Measurements from ENCODE around the gene DCHS1.

DCHS1 gene

GRCh38 chr11:6629892-6630631 is 25.5 kb downstream of the DCHS1 start:
- in situ Hi-C loops (cut with MboI; ENCODE audit: low sequenced_read_pairs) = no loop called here

DNA sequence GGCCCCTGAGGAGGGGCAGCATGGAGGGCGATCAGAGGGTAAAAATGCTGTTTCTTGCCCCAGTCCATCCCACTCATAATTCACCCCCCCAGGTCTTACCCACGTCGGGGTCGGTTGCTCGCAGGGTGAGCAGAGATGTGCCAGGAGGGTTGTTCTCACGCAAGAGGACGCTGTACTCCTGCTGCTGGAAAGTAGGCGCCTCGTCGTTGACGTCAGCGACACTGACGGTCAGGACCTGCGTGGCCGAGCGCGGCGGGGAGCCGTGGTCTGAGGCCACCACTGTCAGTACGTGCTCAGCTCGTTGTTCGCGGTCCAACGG is 26.1 kb downstream of the DCHS1 start:
- in situ Hi-C loops (cut with MboI; ENCODE audit: low sequenced_read_pairs) = no loop called here

DNA sequence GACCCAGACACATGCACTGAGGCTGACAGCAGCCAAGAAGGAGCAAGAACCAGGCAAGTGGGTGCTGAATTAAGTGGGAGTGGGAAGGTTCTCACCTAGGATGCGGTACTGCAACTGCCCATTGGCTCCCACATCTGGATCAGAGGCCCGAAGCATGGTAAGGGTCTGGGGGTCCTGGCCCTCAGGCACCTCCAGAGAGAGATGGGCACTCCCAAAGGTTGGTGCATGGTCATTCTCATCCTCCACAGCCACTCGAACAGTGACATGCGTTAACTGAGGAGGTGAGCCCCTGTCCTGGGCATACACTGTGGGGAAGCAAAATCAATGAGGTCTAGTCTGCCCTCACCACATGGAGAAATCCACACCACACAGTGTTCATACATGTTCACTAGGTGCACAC is 27.1 kb downstream of the DCHS1 start:
- in situ Hi-C loops (cut with MboI; ENCODE audit: low sequenced_read_pairs) = no loop called here

DNA sequence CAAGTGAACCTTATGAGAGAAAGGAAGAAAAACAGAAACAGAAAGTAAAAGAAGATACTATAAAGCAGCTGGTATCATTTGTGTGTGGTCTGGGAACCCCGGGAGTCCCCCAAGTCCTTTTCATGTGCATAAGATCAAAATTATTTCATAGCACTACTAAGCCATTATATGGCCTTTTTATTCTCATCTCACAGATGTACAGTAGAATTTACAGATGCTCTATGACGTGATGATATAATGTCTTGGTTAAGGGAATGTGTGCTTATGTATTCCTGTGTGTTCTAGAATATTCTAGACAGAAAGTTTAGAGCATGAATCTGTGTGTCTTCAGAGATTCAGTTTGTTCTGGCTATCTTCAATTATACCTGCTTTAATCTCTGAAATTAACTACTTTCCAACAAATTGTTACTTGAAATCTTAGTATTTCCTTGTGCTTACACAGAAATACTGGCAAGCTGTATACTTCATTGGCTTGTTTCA is 27.8 kb downstream of the DCHS1 start:
- in situ Hi-C loops (cut with MboI; ENCODE audit: low sequenced_read_pairs) = no loop called here

DNA sequence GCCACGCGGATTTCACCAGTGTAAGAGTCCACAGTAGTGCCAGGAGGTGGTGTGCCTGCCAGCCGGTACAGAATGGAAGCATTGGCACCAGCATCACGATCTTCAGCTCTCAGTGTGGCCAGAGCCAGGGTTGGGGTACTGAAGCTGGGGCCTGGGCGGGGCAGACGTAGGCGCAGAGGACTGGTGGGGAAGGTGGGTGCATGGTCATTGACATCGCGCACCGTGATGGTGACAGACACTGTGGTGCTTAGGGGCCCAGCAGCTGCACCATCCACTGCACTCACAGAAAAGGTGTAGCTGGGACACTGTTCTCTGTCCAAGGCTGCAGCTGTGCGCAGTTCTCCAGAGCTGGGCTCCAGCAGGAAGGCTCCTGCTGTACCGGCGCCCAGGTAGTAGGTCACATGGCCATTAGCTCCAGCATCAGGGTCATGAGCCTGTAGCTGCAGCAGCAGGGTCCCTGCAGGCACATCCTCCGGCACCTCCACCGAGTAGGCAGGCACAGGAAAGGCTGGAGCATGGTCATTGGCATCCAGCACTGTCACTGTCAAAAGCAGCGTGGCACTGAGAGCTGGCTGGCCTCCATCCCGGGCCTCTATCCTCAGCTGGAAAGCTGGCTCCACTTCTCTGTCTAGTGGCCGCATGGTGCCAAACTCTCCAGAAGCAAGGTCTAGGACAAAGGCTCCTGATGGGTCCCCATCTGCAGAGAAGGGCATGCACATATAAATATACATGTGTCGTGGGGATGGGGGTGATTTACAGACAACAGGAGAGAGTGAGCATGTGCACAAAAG is 28.4 kb downstream of the DCHS1 start:
- in situ Hi-C loops (cut with MboI; ENCODE audit: low sequenced_read_pairs) = no loop called here

DNA sequence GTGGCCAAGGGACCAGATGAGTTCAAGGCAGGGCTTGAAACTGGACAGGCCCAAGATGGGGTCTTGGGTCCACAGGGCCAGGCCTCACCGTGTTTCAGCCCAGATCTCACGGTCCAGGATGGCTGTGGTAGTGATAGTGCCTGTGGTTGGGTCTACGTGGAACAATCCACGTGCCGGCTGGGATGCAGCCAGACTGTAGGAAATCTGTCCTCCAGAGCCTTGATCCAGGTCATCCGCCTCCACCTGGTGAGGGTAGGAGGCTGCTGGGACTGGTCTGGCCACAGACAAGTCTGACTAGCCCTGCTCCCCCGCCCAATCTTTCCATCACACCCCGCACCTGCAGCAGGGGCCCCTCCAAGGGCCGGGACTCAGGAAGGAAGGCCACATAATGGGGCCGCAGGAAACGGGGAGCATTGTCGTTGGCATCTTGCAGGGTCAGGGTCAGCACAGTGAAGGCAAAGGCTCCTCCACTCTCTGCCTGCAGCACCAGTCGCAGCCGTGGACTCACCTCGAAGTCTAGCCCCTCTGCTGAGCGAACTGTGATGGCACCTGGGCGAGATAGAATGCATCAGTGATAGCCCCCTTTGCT is 29.7 kb downstream of the DCHS1 start:
- in situ Hi-C loops (cut with MboI; ENCODE audit: low sequenced_read_pairs) = no loop called here

GRCh38 chr11:6625156-6625831 is 30.3 kb downstream of the DCHS1 start:
- in situ Hi-C loops (cut with MboI; ENCODE audit: low sequenced_read_pairs) = no loop called here

GRCh38 chr11:6623391-6624363 is 31.9 kb downstream of the DCHS1 start:
- in situ Hi-C loops (cut with MboI; ENCODE audit: low sequenced_read_pairs) = no loop called here

- in situ Hi-C loops (cut with MboI; ENCODE audit: low sequenced_read_pairs) = no loop called here
Observed at GRCh38 chr11:6622261-6623171, 33.1 kb downstream of the DCHS1 start.

DNA sequence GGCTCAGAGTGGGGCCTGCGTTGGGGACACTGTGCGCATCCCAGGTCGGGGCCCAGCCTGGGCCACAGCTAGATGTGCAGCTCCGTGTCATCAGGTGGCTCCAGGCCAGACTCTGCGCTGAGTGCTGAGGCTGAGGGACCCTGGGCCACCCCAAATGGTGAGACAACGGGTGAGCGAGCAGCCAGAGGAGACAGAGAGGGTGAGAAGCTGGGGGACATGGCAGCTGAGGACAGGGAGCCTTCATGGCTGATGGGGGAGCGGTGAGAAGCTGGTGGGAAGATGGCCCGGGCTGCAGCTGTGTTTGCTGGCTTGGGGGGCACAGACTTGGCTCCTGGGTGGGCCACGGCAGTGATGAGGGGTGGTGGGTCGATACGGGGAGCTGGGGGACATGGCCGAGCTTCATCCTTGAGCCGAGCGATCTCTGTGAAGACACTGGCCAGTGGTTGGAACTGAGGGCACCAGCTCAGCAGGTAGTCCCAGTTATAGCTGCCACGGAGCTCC is 33.8 kb downstream of the DCHS1 start:
- in situ Hi-C loops (cut with MboI; ENCODE audit: low sequenced_read_pairs) = no loop called here

GRCh38 chr11:6620636-6621035 is 35.0 kb downstream of the DCHS1 start:
- in situ Hi-C loops (cut with MboI; ENCODE audit: low sequenced_read_pairs) = no loop called here

GRCh38 chr11:6619004-6619745 is 36.4 kb downstream of the DCHS1 start, which contains the start of gene TPP1:
Gene TPP1 (minus strand): TSS chr11:6619422. CDS start chr11:6619400, 22 bp downstream.
- in situ Hi-C loops (cut with MboI; ENCODE audit: low sequenced_read_pairs) = loop anchor here (10.0 kb wide), 1 partner anchor 56 kb away; no protein-coding TSS in a partner anchor

DNA sequence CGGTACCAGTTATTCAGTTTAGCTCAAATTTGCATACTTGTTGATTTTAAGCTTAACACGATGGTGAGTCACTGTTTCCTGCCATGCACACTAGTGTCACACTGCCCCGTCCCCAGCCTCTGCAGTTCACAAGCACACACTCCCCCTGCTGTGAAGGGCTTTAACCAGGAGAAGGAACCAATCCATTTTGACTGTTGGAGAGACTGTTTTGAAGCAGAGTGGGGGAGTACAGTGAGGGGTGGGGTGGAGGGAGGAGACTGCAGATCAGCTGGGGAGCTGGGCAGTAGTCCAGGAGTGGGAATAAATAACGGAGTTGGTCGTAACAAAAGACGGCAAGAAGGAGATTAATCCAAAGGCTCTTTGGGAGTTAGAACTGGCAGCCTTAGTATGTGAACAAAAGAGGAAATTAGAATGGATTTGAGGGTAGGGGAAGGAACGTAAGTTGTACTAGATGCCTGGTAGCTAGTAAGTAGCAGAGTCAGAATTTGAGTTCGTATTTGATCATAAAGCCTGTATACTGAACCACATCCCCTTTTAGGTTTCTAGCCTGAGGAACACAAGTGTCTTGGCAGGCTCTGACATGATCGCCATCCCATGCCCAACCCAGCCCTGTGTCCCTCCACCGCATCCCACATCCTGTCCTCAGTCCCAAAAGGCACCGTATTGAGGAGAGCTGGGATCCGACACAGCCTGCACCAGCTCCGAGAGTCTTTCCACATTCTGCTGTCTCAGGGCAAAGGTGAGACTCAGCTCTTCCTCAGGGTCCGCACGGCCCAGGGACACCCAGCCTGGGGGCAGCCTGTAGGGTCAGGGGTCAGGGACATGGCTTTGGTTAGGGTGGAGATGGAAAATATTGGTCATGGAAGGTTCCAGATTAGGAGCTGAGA is 37.2 kb downstream of the DCHS1 start:
- in situ Hi-C loops (cut with MboI; ENCODE audit: low sequenced_read_pairs) = loop anchor here (10.0 kb wide), 1 partner anchor 56 kb away; no protein-coding TSS in a partner anchor

DNA sequence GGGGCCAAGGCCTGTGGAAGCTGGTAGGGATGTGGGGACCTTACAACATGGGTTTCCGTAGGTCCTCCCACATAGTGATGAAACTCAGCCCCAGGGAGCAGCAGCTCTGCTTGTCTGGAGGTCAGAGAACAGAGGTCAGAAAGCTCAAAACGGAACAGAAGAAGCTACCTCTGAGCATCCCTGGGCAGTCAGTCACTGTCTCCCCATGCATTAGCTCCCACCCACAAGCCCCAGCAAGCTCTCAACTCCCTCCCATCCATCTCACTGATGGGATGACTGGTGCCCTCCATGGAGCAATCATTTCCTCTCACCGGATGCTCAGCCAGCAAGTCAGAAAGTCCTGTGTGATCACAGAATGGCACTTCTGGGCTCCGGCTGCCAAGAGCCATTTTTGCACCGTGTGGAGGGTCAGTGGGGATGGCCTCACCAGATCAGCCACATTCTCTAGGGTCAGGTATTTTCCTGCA is 38.3 kb downstream of the DCHS1 start:
- in situ Hi-C loops (cut with MboI; ENCODE audit: low sequenced_read_pairs) = loop anchor here (10.0 kb wide), 1 partner anchor 57 kb away; no protein-coding TSS in a partner anchor

GRCh38 chr11:6616596-6617250 is 38.9 kb downstream of the DCHS1 start:
- in situ Hi-C loops (cut with MboI; ENCODE audit: low sequenced_read_pairs) = loop anchor here (10.0 kb wide), 1 partner anchor 58 kb away; no protein-coding TSS in a partner anchor

DNA sequence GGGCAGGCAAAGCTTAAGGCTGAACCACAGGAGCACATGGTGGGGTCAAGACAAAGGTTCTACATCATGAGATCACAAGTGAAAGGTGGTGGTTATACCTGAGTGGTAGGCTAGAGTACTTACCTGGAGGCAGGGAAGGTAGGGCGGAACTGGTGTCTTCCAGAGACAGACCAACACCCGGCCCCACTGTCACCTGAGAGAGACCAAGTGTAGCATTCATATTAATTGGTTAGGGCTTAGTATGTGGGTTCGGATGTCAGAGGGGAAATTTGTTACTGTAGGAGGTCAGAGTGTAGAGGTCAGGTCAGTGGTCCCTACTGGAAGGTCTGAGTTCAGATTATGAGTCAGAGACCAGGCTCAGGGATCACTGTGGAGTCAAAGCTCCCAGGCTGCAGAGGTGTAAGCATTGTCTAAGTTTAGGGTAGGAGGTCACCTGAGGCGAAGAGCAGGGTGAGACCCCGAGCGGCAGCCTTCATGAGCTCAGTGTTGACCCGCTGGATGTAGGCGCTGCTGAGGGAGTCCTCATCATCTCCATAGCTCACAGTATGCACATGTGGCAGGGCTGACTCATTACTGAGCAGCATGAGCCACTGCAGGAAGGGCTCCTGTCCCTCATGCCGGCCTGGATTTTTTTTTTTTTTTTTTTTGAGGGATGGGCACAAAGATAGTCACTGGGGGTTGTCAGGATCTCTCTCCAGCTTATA is 39.6 kb downstream of the DCHS1 start:
- in situ Hi-C loops (cut with MboI; ENCODE audit: low sequenced_read_pairs) = loop anchor here (10.0 kb wide), 1 partner anchor 59 kb away; no protein-coding TSS in a partner anchor
